Measurements from ENCODE around the gene WTAP.

GRCh38 chr6:159720708-159721107, 6.6 kb upstream of the WTAP start:
- TF ChIP-seq USF1 (IDR thresholded peaks at IDR 0.05), result no peak
- no peak for TF ChIP-seq CEBPB (IDR thresholded peaks at IDR 0.05)
- no peak for TF ChIP-seq CREB1 (IDR thresholded peaks at IDR 0.05; ENCODE audit: low read depth)
- TF ChIP-seq TCF12 (IDR thresholded peaks at IDR 0.05; ENCODE audit: low read depth), result no peak
- TF ChIP-seq REST (IDR thresholded peaks at IDR 0.05; ENCODE audit: low read depth), result no peak
